GM18907 (cell line): ENCODE results near the gene NANOS2.
"Not testable (repeated sequence)": the region's sequence is repeated elsewhere in the genome, so short reads cannot be mapped to it uniquely, and the experiment has no call there.

Experiments
- ATAC-seq: cut with Tn5 transposase; IDR thresholded peaks from one replicate; pipeline ENCODE4 v1.9.1; 2021; ENCODE audit warnings: mild to moderate bottlenecking, moderate library complexity; ENCODE audit not compliant: unreplicated experiment

The NANOS2 gene

DNA sequence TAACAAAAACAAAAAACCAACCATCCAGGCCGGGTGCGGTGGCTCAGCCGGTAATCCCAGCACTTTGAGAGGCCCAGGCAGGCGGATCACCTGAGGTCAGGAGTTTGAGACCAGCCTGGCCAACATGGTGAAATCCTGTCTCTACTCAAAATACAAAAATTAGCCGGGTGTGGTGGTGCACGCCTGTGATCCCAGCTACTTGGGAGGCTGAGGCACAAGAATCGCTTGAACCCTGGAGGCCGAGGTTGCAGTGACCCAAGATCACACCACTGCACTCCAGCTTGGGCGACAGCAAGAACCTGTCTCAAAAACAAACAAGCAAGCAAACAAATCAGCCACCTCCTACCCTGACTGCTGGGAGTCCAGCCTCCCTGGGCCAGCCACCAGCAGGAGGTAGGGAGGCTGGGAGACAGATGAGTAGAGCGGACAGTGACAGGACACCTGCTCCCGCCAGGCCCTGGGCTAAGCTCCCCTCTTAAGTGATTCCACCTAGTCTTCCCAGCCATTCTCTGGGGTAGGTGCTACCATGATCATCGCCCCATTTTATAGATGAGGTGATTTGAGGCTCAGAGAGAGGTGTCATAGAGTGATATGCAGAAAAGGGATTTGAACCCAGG is 18.5 kb downstream of the NANOS2 start:
- ATAC-seq = not testable (repeated sequence)

DNA sequence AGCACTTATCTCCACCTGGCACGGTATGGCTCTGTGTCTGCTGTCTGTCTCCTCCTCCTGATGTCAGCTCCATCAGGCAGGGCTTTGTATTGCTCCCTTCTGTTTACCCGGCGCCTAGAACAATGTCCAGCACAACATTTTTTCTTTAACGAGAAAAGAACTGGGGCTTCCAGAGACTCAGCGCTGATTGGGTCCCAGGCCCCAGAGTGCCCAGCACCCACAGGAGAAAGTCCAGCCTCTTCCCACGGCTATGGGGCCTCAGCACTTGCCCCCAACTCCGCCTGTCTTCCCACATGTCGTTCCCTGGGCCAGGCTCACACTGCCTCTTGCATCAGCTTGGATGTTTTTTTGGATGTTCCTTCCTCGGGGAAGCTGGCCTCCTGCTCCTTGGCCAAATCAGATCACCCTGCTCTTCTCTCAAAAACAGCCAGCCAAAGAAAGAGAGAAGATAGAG is 19.0 kb downstream of the NANOS2 start:
- ATAC-seq = no peak

DNA sequence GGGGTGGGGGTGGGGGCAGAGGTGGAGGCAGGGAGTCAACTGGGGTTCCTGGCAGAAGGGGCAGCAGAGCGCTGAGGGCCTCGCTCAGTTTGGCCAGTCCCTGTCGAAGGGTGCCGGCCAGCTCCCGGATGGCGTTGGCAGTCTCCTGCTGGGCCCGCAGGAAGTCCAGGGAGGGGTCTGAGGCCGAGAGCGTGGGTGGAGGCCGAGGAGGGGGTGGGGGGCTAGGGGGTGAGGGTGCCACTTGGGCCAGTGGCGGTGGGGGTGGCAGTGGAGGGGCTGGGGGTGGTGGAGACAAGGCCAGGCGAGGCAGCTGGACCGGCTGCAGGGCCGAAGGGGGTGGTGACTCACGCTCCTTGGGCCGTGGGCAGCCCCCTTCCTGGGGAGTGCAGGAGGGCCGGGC is 23.7 kb downstream of the NANOS2 start:
- ATAC-seq = no peak

DNA sequence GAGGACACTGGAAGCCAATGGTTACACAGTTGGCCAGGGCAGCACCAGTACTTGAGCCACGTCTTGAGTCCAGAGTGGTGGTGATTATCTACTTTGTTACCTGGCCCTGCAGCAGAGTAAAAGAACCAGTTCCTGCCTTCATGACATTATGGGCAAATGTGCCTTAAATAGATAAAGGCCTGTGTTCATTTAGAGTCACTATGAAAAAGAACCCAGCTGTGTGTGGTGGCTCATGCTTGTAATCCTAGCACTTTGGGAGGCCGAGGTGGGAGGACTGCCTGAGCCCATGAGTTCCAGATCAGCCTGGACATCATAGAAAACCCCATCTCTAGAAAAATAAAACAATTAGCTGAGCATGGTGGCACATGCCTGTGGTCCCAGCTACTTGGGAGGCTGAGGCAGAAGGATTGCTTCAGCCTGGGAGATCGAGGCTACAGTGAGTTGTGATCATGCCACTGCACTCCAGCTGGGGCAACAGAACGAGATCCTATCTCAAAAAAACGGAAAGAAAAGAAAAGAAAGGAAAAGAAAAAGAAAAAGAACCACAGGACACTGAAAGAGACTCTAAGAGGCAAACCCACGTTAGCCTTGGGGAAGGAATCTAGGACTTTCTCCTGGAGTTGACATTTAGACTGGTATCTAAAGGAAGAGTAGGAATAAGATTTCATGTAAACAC is 25.2 kb downstream of the NANOS2 start:
- no peak for ATAC-seq

DNA sequence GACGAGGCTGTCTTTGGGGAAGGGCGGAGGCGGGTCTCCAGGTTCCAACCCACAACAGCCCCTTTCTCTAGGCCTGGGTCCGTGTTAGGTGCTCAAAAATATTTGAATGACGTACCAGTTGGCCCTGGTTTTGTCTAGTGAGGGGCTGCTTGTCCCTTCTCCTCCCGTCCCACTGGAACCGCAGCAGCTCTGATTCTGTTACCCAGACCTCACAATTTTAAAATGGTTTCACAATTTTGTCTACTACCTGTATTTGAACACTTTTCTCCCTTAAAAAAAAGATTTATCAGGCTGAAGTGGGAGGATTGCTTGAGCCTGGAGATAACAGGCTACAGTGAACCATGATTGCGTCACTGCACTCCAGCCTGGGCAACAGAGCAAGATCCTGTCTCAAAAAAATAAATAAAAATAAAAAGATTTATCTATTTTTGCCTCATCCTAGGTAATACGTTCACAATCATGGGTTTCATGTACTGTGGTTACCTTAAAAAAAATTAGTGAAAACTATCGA is 27.3 kb downstream of the NANOS2 start:
- no peak for ATAC-seq

DNA sequence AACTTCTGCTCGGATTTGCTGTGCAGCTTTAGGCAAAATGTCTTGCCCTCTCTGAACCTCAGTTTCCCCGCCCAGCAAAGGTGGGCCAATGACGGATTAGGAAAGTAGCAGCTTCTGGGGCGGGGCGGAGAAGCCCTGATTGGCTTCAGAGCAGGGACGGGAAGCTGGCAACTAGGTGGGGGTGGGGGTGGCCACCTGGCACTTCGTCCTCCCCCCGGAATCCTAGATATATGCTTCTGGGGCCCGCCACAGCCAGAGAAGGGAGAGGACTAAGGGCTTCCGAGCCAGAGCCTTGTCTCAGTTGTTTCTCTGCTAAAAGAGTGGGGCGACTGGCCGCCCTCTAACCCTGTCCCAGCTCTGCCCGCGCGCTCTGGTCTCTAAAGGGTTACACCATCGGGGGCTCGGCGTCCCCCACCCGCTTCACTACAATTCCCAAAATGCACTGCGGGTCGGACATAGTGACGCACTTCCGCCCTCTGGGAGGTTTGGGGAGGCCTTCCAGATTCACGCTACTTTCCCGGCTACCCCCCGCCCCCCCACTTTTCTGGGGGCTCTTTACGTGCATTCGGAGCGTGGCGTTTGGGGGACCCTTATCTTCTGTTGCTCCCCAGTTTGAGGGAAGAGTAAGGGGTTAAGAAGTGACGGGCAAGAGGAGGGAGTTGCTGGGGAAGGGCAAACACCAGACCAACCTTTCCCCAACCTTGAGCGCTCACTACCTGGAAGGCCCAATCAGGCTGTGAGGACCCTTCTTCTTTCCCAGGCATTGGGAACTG is 28.0 kb downstream of the NANOS2 start:
- peak; percentile 53 for ATAC-seq

DNA sequence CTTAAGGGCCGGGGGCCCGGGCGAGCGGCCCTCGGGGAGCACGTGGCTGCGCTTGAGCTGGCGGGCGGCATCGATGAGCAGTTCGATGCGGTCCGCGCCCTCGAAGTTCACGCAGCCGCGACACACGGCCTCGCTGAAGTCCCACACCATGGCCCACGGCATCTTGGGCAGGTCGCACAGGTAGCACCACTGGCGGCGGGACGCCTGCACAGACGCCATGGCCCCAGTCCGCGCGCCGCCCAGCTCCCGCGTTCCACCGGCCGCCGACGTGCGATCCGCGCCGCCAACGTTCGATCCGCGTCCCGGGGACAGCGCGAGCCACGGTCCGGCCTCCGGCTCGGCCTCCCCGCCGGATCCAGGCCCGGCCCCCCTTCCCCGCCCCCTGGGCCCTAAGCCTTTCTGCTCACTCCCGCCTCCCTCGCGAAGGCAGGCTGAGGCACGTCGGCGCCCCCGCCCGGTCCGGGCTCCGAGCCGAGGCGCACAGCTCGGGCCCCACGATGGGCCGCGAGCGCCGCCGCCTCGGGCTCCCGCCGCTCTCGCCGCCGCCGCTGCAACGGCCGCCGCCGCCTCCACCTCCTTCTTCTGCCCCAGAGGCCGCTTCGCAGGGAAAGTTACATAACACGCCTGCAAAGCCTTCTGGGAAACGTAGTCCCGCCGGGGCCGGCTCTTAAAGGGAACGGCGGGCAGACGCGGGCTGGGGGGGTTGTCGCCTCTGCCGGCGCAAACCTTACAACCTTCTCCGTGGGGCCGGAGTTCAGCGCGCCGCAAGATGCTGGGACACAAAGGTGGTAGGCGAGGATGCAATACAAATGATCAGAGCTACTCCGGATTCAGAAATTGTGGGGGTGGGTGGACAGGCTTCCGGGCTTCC is 28.8 kb downstream of the NANOS2 start, which contains the start of gene IRF2BP1:
TSS of gene IRF2BP1 (minus strand) at position 586 of the 871 bp plus-strand sequence. CDS start at position 219, 367 bp downstream.
- ATAC-seq = peak; percentile 50

DNA sequence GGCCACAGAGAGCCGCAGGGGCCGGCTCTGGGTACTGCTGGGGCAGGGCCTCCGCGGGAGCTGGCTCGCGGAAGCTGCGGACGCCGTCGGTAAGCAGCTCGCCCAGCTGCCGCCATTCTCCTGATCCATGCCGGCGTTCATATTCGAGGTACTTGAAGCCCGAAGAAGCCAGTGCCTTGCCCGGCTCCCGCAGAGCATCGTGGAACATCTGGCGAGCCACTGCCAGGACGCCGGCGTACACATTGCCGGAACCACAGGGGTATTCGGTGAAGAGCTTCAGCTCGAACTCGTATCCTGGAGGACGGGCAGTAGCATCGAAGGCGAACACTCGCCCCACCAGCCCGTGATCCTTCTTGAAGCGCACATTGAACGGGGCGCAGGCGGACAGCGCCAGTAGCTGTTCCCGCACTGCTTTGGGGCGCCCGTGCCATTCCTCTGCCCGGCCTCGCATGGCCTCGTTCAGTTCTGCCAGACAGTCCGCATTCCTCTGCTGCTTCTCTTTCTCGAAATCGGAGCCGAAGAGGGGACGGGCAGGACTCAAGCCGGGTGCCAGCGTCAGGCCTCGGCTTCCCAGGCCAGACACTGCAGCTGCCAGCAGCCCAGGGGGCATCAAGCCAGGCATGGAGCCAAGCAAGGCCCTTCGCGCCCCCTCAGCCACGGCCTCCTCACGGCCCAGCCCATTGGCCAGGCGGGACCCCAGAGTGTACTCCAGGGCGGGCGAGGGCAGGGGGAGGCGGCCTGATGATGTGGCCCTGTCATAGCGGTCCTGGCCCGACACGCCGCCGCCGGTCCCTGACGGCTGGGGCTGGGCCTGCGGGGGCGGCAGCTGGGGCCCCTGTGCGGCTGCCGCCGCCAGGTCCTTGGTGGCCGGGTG is 29.7 kb downstream of the NANOS2 start:
- no peak for ATAC-seq

DNA sequence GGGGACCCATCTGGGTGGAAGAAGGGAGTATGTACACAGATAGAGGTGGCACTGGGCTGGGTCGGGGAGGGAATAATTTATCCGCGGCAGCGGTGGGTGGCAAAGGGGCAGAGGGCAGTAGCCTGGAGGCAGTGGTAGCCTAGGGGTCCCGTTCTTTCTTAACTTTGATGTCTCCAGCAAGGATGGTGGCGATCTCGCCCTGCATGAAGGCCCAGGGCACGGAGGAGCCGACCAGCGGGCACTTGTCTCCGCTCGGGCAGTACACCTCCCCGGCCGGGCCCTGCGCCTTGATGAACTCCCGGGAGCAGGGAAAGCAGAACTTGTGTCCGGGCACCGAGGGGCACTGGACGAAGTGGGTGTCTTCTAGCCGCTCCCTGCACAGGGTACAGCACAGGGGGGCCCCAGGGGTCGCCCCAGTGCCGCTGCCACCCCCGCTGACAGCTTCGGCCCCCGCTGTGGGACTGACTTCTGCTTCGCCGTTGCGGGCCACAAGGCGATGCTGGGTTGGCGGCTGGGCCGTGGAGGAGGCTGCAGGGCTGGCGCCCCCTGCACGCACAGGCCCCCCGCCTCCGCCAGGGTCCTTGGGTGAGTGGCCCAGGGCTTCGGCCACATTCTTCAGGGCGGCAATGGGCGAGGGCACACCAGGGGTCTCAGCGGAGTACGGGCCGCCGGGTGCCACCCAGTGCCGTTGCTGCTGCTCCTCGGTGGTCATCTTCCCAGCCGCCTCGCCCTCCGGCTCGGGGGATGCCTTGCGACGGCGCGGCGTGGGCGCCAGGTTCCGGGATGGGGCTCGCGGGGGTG is 30.5 kb downstream of the NANOS2 start:
- no peak for ATAC-seq

DNA sequence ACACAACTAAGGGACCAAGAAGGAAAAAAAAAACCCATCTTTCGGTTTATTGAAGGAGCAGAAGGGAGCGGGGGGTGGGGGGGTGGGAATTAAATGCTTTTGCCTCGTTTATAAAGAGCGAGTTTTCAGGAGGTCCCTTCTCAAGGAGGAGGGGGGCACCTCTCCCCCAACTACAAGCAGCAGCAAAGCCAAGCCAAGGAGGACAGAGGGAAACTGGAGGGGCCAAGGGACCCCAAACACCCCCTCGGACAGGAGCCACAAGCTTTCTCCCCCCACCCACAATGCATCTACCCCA is 31.0 kb downstream of the NANOS2 start:
- no peak for ATAC-seq

DNA sequence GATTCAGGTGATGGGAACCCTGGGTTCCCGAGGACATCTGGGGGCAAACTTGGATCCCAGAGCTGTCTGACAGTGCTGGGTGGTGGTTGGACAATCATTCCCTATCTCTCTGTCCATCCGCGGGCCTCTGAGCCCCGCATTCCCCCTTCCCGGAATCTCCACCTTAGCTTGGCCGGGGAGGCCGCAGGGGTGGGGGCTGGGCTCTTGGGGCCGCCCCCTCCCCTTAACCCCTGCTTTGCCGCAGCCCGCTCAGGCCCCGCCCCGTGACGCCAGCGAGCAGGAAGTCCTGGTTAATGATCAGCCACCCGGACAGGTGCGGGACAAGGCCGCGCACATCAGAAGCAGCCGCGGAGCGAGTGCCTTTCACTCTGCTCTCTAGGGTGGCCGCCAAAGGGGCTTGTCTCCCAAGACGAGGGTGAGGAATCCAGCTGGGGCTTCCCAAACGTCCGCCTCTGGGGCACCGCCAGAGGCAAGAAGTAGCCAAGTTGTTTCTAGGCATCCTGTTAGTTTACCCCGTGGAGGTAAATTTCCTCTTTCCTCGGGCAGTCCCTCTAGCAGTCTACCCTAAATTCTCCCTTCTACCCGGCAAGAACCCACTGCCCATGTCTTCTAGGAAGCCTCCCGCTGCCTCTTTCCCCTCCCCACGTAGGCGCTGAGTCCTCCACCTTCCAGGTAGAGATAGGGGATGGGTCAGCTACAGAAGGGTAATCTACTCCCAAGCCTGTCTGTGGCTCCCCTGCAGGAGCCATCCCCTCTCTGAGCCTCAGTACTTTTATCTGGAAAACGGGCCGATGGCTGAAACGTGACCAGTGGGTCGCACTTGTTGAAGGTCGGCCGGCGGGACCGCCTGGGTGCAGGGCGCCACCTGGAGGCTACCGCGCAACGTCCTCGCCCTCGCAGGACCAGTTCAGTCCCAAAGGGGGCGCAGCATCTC is 31.7 kb downstream of the NANOS2 start:
- no peak for ATAC-seq

DNA sequence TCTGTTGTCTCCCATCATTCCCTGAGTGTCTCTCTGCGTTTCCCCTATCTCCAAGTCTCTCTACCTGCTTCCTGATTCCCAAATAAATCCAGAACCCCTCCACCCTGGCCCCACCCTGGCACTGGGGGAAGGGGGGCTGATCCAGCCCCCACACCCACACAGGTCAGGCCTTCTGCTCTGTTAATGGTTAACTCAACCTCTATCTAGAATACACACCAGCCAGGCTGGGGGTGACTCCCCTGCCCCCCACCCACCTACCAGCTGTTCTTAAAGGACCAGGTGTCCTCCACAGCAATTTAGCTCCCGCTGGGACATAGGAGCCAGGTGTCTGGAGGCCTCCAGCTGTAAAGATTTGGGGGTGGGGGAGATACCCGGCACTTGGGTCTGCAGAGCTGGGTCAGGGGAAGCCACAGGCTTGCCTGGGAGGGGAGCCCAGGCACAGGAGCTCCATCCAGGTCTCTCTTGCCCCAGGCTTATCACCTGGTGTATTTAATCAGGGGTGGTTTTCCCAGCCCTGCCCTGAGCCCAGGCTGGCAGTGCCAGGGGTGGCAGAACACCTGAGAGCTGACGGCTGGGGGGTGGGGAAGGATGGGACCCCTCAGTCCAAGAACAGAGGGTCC is 32.6 kb downstream of the NANOS2 start:
- no peak for ATAC-seq

DNA sequence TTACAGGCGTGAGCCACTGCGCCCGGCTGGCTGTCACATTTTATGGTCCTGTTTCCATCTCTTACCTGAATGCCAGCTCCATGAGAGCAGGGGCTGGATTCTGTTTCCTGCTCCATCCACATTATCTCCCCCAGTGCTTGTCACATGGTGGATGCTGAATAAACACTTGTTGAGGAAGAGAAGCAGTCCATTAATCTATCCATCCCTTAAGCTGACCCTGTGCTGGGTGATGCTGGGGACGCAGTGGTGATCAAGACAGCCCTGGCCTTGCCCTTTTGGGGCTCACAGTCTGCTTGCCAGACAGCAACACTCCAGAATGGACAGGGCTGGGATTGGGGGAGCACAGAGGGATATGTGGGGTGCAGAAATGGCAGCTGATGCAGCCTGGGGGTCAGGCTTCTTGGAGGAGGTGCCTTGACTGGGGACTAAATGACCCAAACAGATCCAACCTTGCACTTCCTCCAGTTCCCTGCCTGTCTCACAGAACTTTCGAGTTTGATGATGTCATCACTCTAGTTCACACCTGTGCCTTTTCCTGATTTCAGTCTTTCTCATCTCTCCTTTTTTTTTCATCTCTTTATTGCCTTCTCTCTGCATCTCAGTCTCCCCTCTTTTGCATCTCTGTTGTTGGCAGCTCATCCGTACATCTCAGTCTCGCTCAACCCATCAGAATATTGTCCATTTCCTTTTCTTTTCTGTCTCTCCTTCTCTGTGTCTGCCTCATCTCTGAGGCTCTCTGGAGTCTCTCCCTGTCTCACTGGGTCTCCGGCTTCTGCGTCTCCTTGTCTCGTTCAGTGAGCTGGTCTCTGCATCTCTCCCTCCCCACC is 33.3 kb downstream of the NANOS2 start:
- ATAC-seq = no peak

DNA sequence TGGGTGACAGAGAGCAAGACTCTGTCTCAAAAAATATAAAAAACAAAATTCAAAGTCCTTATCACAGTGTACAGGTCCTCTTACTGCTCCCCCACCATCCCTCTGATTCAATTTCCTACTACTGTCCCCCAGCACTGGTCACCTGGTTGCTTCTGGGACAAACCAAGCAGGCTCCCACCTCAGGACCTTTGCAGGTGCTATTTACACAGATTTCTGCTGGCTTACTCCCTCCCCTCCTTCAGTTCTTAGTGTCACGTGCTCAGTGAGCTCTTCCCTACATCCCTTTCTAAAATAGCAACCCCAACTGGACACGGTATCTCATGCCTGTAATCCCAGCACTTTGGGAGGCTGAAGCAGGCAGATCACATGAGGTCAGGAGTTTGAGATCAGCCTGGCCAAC is 34.6 kb downstream of the NANOS2 start:
- ATAC-seq = no peak

DNA sequence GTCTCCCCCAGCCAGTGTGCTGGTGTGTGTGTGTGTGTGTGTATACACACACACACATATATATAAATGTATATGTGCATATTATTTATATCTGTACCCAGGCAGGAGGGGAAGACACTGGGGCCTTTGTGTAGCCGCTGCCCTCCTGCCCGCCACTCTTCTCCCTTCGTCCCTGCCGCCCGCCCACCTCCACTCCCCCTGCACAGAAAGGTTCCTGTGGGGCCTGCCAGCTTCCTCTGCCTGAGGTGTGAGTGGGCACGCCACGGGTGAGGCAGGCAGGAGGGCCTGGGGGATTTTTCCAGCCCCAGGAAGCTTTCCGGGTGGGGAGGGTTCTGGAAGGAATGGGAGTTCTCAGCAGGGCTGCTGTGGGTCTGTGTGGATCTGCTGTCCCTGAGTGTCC is 35.5 kb downstream of the NANOS2 start:
- ATAC-seq = no peak

DNA sequence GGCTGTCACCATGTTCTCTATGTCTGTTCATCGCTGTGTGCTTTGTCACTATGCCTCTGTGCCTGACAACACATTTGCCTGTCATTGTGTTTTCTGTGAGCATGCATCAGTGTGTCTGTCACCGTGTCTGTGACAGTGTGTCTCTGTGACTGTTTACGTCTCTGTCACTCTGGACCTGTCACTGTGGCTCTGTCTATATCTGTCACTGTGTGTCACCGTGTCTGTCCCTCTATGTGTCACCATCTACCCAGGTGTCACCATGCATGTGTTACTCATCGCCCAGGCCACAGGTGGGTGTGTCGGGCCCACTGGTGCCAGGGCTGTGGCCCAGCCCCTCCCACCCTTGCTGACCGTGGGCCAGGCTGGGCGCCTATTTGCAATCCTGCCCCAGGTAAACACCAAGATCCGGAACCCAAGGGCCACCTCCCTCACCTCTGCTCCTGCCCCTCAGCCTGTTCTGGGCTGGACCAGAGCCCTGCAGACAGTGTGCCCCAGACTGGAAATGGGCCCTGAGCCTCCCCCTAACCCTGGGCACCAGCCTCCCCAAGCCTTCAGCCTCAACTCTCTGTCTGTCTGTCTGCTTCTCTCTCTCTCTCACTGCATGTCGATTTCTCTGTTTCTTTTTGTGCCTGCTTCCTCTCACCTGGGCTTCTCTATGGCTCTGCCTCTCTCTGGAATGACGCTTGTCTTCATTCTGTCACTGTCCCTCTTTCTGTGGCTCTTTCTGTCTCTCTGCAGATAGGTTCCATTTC is 36.4 kb downstream of the NANOS2 start:
- no peak for ATAC-seq
